Calu3 (cell line): ENCODE results near the gene CDKAL1. TPM values are rescaled to one million over a fixed set of nuclear protein-coding genes. Genes with fewer than 3 reads are reported as not detected.

ENCODE experiments used
- BruUV-seq: library from RNA; stranded (reverse); fragments of 400-500 nt; replicated peaks from 2 replicates; lab custom pipeline; 2021; lab: Mats Ljungman, UMichigan
- CTCF ChIA-PET: fragments of 300-600 bp; sonication (Branson Sonifier 250); formaldehyde crosslinking; loops from one replicate; lab custom pipeline; 2022; ENCODE audit warnings: antibody characterized with exemption; lab: Charles Lee
- DNase-seq: peaks from one replicate; pipeline ENCODE4 v3.0.0; 2022
- H3K27ac Mint-ChIP-seq: one replicate; pipeline ENCODE4 v1.8.0; 2022; ENCODE audit warnings: mixed read lengths; ENCODE audit not compliant: unreplicated experiment
- H3K27me3 Mint-ChIP-seq: one replicate; pipeline ENCODE4 v1.8.0; 2022; ENCODE audit warnings: mixed read lengths; ENCODE audit not compliant: unreplicated experiment
- H3K36me3 Mint-ChIP-seq: one replicate; pipeline ENCODE4 v1.8.0; 2022; ENCODE audit warnings: mild to moderate bottlenecking, moderate library complexity, mixed read lengths; ENCODE audit not compliant: insufficient read depth, unreplicated experiment
- H3K4me1 Mint-ChIP-seq: one replicate; pipeline ENCODE4 v1.8.0; 2022; ENCODE audit warnings: mild to moderate bottlenecking, low read depth, mixed read lengths; ENCODE audit not compliant: unreplicated experiment
- H3K4me3 Mint-ChIP-seq: one replicate; pipeline ENCODE4 v1.8.0; 2022; ENCODE audit warnings: mild to moderate bottlenecking, low read depth, moderate library complexity, mixed read lengths; ENCODE audit not compliant: unreplicated experiment
- H3K9me3 Mint-ChIP-seq: one replicate; pipeline ENCODE4 v1.8.0; 2022; ENCODE audit warnings: low read depth, mixed read lengths; ENCODE audit not compliant: unreplicated experiment
- CTCF ChIP-seq: fragments of 200-600 bp; IDR thresholded peaks from one replicate; pipeline ENCODE4 v1.8.0; 2022; ENCODE audit warnings: antibody characterized with exemption; ENCODE audit not compliant: unreplicated experiment
- intact Hi-C: fragments of 100-400 bp; cut with micrococcal nuclease; formaldehyde crosslinking; loops from one replicate; pipeline ENCODE4 v1.10.0; 2022; ENCODE audit not compliant: unreplicated experiment
- total RNA-seq: library from RNA; stranded (reverse); gene quantifications from 2 replicates; pipeline ENCODE4 v1.2.3, GENCODE V29; 2022

Gene CDKAL1
- total RNA-seq, 1 experiment from 2014 or later, result 39.6 TPM

GRCh38 chr6:20575125-20575524 is 40.9 kb downstream of the CDKAL1 start:
- BruUV-seq, result no TSS peak
- H3K9me3 Mint-ChIP-seq, result no peaks in the 10 kb centered on the region
- TF ChIP-seq CTCF, result no peak
- peaks cover 16% of the 10 kb centered on the region for H3K4me1 Mint-ChIP-seq
- H3K36me3 Mint-ChIP-seq, result no peaks in the 10 kb centered on the region
- CTCF ChIA-PET, result interaction anchor here (0.6 to 0.7 kb wide), 2 partner anchors 9 to 10 kb away, joined by 3 to 4 read pairs; no protein-coding TSS in a partner anchor
- no peak for DNase-seq
- no peak overlapping the region for H3K27ac Mint-ChIP-seq
- intact Hi-C loops, result no loop called here
- no peaks in the 10 kb centered on the region for H3K27me3 Mint-ChIP-seq
- H3K4me3 Mint-ChIP-seq, result no peak overlapping the region

GRCh38 chr6:20575704-20576451 is 41.6 kb downstream of the CDKAL1 start:
- Mint-ChIP-seq H3K4me3 (no peak overlapping the region), H3K36me3 (no peaks in the 10 kb centered on the region), H3K9me3 (no peaks in the 10 kb centered on the region), H3K4me1 (peaks cover 16% of the 10 kb centered on the region), H3K27me3 (no peaks in the 10 kb centered on the region), H3K27ac (no peak overlapping the region)
- CTCF ChIA-PET, result interaction anchor here (1.2 kb wide), 1 partner anchor 11 kb away, joined by 3 read pairs; no protein-coding TSS in a partner anchor
- BruUV-seq, result no TSS peak
- intact Hi-C loops, result no loop called here
- no peak for TF ChIP-seq CTCF
- no peak for DNase-seq

- intact Hi-C loops, result no loop called here
- CTCF ChIA-PET, result interaction anchor here (1.2 kb wide), 1 partner anchor 12 kb away, joined by 3 read pairs; no protein-coding TSS in a partner anchor
- Mint-ChIP-seq H3K36me3 (no peaks in the 10 kb centered on the region), H3K4me3 (no peak overlapping the region), H3K27ac (no peak overlapping the region), H3K4me1 (peaks cover 10% of the 10 kb centered on the region), H3K9me3 (no peaks in the 10 kb centered on the region), H3K27me3 (no peaks in the 10 kb centered on the region)
- no peak for DNase-seq
- BruUV-seq, result no TSS peak
- no peak for TF ChIP-seq CTCF
These were observed 43.0 kb downstream of the CDKAL1 start for GRCh38 chr6:20577173-20577688.

GRCh38 chr6:20581070-20581469 is 46.8 kb downstream of the CDKAL1 start:
- Mint-ChIP-seq H3K9me3 (no peaks in the 10 kb centered on the region), H3K36me3 (no peaks in the 10 kb centered on the region), H3K4me3 (no peak overlapping the region), H3K4me1 (peaks cover 7% of the 10 kb centered on the region), H3K27me3 (no peaks in the 10 kb centered on the region), H3K27ac (no peak overlapping the region)
- intact Hi-C loops, result no loop called here
- CTCF ChIA-PET, result no interaction called here
- DNase-seq, result no peak
- BruUV-seq, result no TSS peak
- no peak for TF ChIP-seq CTCF
